Measurements from ENCODE around the gene CDYL2.

DNA sequence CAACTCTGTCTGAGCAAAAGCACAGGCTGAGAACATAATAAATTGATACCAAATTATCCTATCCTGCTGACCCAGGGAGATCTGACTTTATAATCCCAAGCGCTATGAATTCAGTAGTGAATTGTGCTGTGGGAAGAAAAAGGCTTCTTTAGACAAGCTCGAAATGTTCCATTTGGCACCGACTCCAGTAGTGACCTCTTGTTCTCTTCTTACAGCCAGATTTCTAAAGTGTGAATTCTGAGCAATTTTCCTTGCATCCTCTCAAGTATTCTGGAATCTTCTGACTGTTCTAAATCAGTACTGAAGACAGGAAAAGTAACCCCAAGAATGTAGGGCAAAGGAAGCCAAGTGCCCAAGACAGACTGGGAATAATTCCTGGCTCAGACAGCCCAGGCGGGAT is 58.2 kb downstream of the CDYL2 start:
- no peak for TF ChIP-seq SIN3A (IDR thresholded peaks at IDR 0.05; ENCODE audit: borderline replicate concordance, insufficient read depth, low read length)
- TF ChIP-seq, protein P1, sequence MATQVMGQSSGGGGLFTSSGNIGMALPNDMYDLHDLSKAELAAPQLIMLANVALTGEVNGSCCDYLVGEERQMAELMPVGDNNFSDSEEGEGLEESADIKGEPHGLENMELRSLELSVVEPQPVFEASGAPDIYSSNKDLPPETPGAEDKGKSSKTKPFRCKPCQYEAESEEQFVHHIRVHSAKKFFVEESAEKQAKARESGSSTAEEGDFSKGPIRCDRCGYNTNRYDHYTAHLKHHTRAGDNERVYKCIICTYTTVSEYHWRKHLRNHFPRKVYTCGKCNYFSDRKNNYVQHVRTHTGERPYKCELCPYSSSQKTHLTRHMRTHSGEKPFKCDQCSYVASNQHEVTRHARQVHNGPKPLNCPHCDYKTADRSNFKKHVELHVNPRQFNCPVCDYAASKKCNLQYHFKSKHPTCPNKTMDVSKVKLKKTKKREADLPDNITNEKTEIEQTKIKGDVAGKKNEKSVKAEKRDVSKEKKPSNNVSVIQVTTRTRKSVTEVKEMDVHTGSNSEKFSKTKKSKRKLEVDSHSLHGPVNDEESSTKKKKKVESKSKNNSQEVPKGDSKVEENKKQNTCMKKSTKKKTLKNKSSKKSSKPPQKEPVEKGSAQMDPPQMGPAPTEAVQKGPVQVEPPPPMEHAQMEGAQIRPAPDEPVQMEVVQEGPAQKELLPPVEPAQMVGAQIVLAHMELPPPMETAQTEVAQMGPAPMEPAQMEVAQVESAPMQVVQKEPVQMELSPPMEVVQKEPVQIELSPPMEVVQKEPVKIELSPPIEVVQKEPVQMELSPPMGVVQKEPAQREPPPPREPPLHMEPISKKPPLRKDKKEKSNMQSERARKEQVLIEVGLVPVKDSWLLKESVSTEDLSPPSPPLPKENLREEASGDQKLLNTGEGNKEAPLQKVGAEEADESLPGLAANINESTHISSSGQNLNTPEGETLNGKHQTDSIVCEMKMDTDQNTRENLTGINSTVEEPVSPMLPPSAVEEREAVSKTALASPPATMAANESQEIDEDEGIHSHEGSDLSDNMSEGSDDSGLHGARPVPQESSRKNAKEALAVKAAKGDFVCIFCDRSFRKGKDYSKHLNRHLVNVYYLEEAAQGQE (IDR thresholded peaks at IDR 0.05; ENCODE audit: insufficient read depth in 1 of 2, low read depth in 2 of 2, low read length in 2 of 2): no peak
